Activated gamma-delta T cell (primary cell): Measurements from ENCODE around the gene DMGDH.

ENCODE experiments used
- DNase-seq: peaks from one replicate; lab custom pipeline; 2025; lab: John Stamatoyannopoulos, UW
- total RNA-seq, 2 donors: gene quantifications; one replicate each; lab custom pipeline; 2026; lab: John Stamatoyannopoulos, UW

Gene DMGDH
- 0.51 to 1.6 reads per million in 2 donors for total RNA-seq

- no peak for DNase-seq
Observed at GRCh38 chr5:79069488-79070349, at the start of gene DMGDH, which contains the start of gene BHMT2. Gene DMGDH (minus strand): TSS chr5:79069674. CDS start chr5:79069620, 54 bp downstream. Gene BHMT2 (plus strand): TSS chr5:79069767. CDS start chr5:79069783, 16 bp downstream.

DNA sequence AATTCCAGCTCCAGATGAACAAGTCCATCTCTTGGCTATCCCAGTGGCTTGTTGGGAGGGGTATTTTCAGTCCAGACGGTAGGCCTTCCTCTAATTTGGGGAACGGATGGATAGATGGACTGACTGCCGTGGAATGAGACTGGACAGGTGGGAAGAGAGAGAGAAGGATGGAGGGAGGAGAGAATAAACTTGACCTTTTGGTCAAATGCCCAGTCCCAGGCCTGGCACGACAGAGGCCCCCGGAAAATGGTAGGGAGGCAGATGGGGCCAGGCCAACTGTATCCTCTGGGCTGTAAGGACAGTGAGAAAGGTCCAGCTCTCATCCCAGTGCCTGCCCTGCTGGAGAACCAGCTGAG is 43.2 kb upstream of the DMGDH start:
- DNase-seq: no peak

DNA sequence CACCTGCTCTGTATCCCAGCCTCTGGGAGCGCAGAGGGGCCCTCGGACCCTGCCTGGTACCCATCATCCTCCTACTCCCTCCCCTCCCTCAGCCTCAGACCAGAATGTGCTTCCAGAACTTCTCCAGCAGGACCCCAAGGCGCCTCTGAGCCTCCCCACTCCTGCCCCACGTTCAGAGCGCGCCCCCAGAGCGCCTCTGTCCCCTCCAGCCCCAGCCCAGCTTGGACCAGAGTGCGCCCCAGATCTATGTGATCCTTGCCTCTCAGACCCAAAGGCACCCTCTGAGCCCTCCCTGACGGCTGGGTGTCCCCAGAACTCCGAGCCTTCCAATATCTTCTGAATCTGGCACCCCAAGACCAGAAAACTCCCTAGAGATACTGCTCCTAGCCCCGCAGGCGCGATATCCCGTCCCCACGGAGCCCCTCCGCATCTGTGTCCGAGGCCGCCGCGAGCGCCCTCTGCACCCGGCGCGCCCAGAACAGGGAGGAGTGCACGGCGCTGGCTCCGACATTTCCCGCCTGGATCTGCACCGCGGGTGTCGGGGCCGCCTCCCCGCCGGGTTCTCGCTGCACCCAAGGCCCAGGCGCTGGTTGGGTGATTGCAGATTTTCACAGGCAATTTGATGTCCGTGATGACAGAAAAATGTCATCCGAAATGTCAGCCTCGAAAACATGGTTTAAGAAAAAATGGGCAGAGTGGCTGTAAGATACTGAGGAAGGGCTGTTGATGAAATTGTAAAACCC is 42.7 kb upstream of the DMGDH start:
- DNase-seq: no peak

DNA sequence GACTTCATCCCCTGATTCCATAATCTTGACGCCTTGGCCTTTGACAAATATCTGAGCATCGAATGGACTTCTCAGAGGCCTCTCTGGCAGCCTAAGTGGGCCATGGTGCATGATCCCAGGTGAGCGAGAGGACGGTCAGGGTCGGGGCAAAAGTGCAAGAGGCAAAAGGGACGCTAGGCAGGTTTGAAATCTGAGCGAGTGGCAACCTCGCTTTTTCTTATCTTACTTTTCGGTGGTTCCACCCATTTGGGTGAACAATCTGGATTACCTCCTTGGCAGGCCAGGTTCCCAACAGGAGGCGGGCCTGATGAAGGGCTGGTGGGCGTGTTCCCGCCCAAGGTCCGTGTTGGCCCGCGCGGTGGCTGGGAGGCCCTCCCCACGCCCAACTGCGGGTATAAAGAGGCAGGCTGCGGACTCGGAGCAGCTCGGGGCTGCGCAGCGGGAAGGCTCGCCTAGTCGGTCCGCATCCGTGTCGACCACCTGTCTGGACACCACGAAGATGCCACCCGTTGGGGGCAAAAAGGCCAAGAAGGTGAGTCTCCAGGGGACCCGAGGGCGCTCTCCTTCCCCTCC is 42.0 kb upstream of the DMGDH start, which contains the start of gene BHMT:
Gene BHMT (plus strand): TSS at position 423 of the 573 bp plus-strand sequence. CDS start 77 bp downstream, at position 500.
- no peak for DNase-seq

DNA sequence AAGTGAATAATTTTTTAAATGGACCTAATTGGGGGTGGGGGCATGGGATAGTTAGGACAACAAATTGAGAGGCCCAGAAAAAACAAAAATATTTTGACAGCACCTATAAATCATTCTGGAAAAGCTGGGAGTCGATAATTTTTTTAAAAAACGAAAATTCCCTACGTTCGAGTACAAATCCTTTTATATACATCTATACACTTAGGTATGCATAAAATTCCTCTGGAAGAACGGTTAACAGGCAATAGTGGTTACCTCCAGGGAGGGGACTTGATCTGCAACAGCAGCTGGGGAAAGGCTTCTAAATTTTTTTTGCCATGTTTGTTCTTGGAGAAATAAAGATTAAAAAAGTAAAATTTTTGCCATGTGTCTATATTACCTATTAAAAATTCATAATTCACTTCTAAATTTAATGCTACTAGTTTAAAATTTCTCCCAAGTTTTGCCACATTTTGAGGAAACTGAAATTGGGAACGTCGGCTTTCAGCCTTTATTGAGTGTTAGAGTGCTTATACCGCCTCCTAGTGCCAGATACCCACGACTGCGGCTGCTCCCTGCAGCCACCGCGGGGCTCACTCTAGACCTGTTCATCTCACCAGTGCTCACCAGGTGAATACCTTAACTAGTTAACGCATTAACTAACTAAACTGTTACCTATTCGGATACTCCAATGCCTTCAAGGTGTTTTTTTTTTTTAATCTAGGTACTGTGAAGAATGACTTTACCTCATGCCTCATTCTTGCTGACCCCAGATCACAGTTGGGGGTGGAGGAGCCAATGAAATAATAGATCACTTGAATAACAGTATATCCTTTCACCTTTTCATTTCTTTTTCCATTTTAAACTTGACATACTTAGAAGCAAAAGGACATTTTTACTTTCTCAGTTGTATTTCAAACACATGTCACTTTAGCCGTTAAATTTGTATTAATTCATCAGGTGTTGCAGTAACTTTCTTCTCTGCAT is 40.3 kb upstream of the DMGDH start:
- DNase-seq: no peak

DNA sequence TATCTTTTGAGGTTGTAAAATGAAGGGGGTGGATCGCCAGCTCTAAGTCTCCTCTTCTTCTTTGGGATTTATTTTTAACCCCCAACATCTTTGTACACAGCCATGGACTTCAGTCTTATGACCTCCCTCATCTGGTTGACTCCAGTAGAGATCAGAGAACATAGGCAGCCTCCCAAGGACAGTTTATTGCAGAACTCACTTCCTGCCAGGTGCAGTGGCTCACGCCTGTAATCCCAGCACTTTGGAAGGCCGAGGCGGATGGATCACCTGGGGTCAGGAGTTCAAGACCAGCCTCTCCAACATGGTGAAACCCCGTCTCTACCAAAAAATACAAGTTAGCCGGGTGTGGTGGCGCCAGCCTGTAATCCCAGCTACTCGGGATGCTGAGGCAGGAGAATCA is 39.3 kb upstream of the DMGDH start:
- DNase-seq: no peak

DNA sequence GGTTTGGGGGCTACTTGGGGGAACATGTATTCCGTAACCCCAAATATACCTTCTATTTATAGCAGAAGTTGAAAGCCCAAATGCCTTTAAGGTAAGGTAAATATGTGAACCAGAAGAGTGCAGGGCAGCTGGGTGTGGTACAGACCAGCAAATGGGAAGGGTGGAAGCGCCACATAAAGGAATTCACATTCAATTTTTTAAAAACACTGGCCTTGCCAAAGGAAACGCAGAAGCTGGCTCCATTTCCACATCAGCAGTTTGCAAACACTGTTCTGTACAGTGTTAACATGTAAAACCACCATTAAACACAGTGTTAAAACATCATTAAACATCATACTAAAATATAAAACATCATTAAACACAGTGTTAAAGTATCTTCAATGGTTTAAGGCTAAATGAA is 38.6 kb upstream of the DMGDH start:
- no peak for DNase-seq

DNA sequence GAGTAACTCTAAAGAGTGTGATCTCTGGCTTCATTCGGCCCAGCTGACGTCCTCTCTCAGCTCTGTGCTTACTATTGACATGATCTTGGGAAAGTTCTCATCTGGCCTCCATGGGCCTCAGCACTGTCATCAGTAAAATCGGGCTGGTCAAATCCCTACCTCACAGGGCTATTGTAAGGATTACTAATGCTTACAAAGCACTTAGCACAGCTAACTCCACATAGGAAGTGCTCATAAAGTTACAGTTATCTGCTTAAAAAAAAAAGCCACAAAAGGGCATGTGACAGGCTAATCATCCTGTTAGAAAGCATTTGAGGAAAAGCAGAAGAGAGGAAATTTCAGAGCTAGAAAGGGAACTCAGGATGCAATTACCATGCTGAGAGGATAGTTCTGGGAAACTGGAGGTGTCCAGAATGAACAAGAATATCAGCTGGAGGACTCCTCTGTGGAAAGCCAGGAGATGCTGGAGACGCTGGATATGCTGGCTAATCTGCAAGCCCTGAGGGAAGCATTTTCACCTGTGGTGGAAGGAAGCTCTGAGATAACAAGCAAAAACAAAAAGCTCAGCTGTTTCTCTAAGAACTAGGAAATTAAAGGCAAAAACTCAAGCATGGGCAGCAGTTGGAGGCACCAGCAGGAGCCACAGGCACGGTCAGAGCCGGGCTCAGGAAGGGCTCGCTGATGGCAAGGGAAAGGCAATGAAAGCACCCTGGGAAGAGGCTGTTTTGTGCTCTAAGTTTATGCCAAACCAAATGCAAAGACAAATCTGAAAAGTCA is 37.7 kb upstream of the DMGDH start:
- no peak for DNase-seq

DNA sequence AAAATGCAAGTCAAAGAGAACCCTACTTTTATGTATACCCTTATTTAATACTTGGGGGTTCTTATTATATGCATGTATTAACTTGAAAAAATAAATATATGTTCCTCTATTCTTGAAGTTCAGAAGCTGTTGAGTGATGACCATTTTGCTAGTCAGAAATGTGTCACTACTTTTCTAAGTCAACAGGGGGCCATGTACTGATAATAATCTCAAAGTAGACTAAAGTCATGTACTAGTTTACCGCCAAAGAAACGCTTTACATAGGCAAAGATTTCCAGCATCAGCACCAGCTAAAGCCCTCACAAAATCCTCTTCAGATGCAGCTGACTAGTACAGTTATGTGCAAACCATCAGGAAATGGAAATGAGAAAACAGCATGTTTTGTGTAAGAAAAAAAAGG is 36.4 kb upstream of the DMGDH start:
- DNase-seq: no peak

DNA sequence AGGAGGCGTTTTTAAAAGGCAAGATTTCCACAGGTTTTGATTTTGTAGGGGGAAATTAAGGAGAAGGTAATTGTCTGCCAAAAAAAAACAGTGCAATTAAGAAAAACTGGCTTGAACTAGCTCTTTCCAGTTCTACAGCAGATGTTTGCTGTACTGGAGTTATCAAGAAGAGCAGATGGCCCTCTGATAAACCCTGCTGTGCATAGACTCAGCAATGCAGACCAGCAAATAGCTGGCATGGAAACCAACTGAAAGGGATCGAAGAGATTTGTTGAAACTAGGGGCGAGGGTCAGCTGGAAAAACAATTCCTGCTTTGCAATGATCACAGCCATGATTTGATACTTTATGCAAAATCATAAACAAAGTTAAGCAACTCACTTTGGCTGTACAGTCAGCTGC is 24.3 kb upstream of the DMGDH start:
- DNase-seq: no peak

- DNase-seq: no peak
Observed at GRCh38 chr5:79091064-79091463, 21.6 kb upstream of the DMGDH start.

DNA sequence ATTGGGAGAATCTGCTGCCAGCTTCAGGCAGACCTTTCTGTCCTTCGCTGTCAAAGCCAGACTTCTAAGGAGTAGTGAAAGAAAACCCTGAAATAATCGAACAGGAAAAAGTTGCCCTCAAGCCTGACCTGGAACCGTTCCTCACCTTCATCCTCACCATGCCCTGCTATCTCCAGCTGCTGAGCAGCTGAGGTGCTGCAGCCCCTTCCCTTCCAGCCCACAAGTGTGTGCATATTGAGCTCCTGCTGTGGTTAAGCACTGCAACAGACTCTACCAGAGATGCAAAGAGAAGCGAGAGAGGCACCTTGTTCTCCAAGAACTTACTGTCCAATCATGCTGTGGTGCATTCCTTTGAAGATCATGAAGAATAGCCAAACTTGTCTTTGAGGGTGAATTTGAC is 19.0 kb upstream of the DMGDH start:
- DNase-seq: no peak

- DNase-seq: no peak
Observed at GRCh38 chr5:79086116-79086515, 16.6 kb upstream of the DMGDH start.

- DNase-seq: no peak
Observed at GRCh38 chr5:79081779-79082178, 12.3 kb upstream of the DMGDH start.

- DNase-seq: no peak
Observed at GRCh38 chr5:79080804-79081203, 11.3 kb upstream of the DMGDH start.

- no peak for DNase-seq
Observed at GRCh38 chr5:79077680-79078365, 8.3 kb upstream of the DMGDH start.

DNA sequence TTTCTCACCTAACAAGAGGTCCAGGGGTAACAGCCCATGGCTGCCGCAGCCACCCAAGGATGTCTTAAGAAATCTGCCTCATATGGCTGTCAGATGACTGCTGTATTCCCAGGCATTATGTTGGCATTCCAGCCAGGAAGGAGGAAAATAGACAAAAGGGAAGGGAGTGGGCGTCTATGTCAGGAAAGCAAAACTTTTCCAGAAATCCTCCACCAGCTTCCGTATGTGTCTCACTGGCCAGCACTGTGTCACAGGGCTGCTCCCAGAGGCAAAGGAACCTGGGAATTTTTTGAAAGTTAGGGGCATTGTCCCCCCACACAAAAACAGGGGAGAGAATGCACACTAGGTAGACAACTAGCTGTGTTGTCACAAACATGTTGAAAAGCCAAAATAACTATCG is 7.3 kb upstream of the DMGDH start:
- DNase-seq: no peak

- DNase-seq: no peak
Observed at GRCh38 chr5:79075646-79076426, 6.4 kb upstream of the DMGDH start.

GRCh38 chr5:79074641-79075040 is 5.2 kb upstream of the DMGDH start:
- DNase-seq: no peak
